ENCODE results near the gene NUMB.

DNA sequence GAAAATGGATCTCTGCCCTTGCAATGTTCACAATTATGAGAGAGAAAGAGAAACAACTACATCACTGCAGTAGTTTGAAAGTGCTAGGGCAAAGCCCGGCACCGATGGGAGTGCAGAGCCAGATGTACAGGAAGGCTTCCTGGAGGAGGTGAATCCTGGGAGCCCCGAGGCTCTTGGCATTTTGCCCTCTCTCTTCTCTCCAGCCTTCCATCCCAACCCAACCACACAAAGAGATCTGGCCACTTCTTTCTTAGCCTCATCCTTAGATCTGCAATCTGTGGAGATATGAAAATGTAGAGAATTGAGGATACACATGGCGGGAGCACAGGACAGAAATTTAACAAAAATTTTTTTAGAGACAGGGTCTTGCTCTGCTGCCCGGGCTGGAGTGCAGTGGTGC, 224.3 kb downstream of the NUMB start:
- TF ChIP-seq, protein P1, sequence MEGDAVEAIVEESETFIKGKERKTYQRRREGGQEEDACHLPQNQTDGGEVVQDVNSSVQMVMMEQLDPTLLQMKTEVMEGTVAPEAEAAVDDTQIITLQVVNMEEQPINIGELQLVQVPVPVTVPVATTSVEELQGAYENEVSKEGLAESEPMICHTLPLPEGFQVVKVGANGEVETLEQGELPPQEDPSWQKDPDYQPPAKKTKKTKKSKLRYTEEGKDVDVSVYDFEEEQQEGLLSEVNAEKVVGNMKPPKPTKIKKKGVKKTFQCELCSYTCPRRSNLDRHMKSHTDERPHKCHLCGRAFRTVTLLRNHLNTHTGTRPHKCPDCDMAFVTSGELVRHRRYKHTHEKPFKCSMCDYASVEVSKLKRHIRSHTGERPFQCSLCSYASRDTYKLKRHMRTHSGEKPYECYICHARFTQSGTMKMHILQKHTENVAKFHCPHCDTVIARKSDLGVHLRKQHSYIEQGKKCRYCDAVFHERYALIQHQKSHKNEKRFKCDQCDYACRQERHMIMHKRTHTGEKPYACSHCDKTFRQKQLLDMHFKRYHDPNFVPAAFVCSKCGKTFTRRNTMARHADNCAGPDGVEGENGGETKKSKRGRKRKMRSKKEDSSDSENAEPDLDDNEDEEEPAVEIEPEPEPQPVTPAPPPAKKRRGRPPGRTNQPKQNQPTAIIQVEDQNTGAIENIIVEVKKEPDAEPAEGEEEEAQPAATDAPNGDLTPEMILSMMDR (IDR thresholded peaks at IDR 0.05), result no peak
- no peak for TF ChIP-seq POLR2A (IDR thresholded peaks at IDR 0.05)
